ENCODE data around the gene RGS6. TPM values are rescaled to one million over a fixed set of nuclear protein-coding genes. Genes with fewer than 3 reads are reported as not detected.

Gene RGS6
- total RNA-seq, 1 experiment from 2014 or later: not detected

DNA sequence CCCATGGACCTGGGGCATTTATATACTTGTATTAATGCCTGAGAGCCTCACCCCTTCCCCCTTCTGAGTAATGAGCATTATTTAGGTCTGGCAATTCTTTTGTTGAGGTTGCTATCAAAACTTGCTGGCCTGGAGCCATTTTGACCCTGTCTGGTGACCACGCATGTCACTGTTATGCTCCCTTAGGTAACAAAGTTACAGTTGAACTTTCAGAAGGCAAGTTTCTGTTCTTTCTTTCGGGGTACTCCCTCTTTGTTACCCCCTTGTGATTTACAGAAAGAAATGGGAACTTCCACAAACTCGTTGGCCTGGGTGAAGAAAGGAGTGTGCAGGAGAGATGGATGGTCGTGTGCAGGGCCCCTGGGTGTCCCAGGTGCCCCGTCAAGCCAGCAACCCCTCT lies 656.3 kb downstream of the RGS6 start:
- no peaks in the 10 kb centered on the region for H3K36me3 ChIP-seq (ENCODE audit: low read depth, low read length)
- ATAC-seq (no peak), DNase-seq (no peak)
- H3K9ac ChIP-seq (ENCODE audit: low read length): no peak overlapping the region
- BruUV-seq (replicated peaks): no TSS peak
- H4K20me1 ChIP-seq (ENCODE audit: low read length): no peaks in the 10 kb centered on the region
- H3K4me3 ChIP-seq (ENCODE audit: low read length): no peak overlapping the region
- H3F3A ChIP-seq (ENCODE audit: low read length, unreplicated experiment): no peaks in the 10 kb centered on the region
- ChIA-PET CTCF (no interaction called here), POLR2A (ENCODE audit: unreplicated experiment) (no interaction called here)
- H3K4me1 ChIP-seq (ENCODE audit: insufficient read depth, low read length): no peaks in the 10 kb centered on the region
- no peak overlapping the region for H2AFZ ChIP-seq (ENCODE audit: low read length)
- no peaks in the 10 kb centered on the region for H3K27me3 ChIP-seq (ENCODE audit: low read length)
- no peaks in the 10 kb centered on the region for H3K9me3 ChIP-seq (ENCODE audit: low read length)
- TF ChIP-seq CTCF (conservative IDR thresholded peaks at IDR 0.05; ENCODE audit: low read depth, low read length) (no peak), EZH2phosphoT487 (IDR thresholded peaks at IDR 0.05; ENCODE audit: borderline replicate concordance, low read length) (no peak), EZH2 (IDR thresholded peaks at IDR 0.05; ENCODE audit: low read length, unreplicated experiment) (no peak)
- H3K79me2 ChIP-seq (ENCODE audit: low read length): no peaks in the 10 kb centered on the region
- H3K27ac ChIP-seq (ENCODE audit: low read length): no peak overlapping the region
- H3K4me2 ChIP-seq (ENCODE audit: low read length): no peak overlapping the region
- intact Hi-C loops (cut with micrococcal nuclease): no loop called here
- 0 out of 2 replicates have a peak, but pooled peaks cover 4% of the 10 kb centered on the region for H3K9me2 ChIP-seq (replicated peaks; ENCODE audit: low read length)

DNA sequence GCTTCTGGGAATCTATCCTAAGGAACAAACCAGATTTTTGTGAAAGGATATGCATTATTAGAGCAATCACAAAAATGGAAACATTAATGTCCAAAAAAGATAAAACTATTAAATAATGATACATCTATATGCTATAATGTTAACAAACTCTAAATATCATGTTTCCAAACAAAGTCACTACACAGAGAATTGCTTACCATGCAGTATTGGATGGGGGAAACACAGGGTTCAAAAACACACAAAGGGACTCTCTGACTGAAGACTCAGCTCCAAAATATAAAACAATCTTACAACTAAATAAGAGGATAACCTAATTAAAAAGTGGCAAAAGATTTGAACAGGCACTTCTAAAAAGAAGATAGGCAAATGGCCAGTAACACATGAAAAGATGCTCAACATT lies 657.4 kb downstream of the RGS6 start:
- intact Hi-C loops (cut with micrococcal nuclease): no loop called here
- ChIA-PET CTCF (no interaction called here), POLR2A (ENCODE audit: unreplicated experiment) (no interaction called here)
- Histone ChIP-seq H3F3A (ENCODE audit: low read length, unreplicated experiment) (no peaks in the 10 kb centered on the region), H3K36me3 (ENCODE audit: low read depth, low read length) (no peaks in the 10 kb centered on the region), H3K4me3 (ENCODE audit: low read length) (no peak overlapping the region), H3K9ac (ENCODE audit: low read length) (no peak overlapping the region), H3K9me3 (ENCODE audit: low read length) (no peaks in the 10 kb centered on the region), H3K27me3 (ENCODE audit: low read length) (no peaks in the 10 kb centered on the region), H3K4me2 (ENCODE audit: low read length) (no peak overlapping the region), H3K27ac (ENCODE audit: low read length) (no peak overlapping the region), H3K79me2 (ENCODE audit: low read length) (no peaks in the 10 kb centered on the region), H3K4me1 (ENCODE audit: insufficient read depth, low read length) (no peaks in the 10 kb centered on the region), H4K20me1 (ENCODE audit: low read length) (no peaks in the 10 kb centered on the region), H3K9me2 (replicated peaks; ENCODE audit: low read length) (0 out of 2 replicates have a peak, but pooled peaks cover 4% of the 10 kb centered on the region), H2AFZ (ENCODE audit: low read length) (no peak overlapping the region)
- TF ChIP-seq CTCF (conservative IDR thresholded peaks at IDR 0.05; ENCODE audit: low read depth, low read length) (no peak), EZH2phosphoT487 (IDR thresholded peaks at IDR 0.05; ENCODE audit: borderline replicate concordance, low read length) (no peak), EZH2 (IDR thresholded peaks at IDR 0.05; ENCODE audit: low read length, unreplicated experiment) (no peak)
- no TSS peak for BruUV-seq (replicated peaks)
- DNase-seq (no peak), ATAC-seq (no peak)

DNA sequence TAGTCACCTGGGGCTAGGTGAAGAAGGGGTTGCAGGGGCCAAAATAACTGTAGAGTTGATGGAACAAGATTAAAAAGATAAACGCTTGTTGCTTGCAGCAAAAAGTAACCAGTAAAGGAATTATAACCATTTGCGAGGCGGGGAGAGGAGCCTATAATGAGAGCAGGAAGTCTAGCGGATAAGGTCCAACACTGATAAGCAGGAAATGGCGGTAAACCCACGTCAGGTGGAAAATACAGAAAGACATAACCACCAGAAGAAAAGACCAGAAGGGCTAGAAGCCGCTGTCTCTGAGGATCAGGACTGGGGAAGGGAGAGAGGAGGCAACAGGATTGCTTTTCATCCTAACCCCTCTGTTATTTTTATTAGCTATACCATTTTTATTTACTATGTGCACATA lies 658.3 kb downstream of the RGS6 start:
- no peak overlapping the region for H3K4me2 ChIP-seq (ENCODE audit: low read length)
- no peak for DNase-seq
- no peaks in the 10 kb centered on the region for H3F3A ChIP-seq (ENCODE audit: low read length, unreplicated experiment)
- TF ChIP-seq EZH2 (IDR thresholded peaks at IDR 0.05; ENCODE audit: low read length, unreplicated experiment) (no peak), EZH2phosphoT487 (IDR thresholded peaks at IDR 0.05; ENCODE audit: borderline replicate concordance, low read length) (no peak), CTCF (conservative IDR thresholded peaks at IDR 0.05; ENCODE audit: low read depth, low read length) (no peak)
- BruUV-seq (replicated peaks): no TSS peak
- H3K36me3 ChIP-seq (ENCODE audit: low read depth, low read length): no peaks in the 10 kb centered on the region
- no peak overlapping the region for H2AFZ ChIP-seq (ENCODE audit: low read length)
- ChIA-PET CTCF (no interaction called here), POLR2A (ENCODE audit: unreplicated experiment) (no interaction called here)
- H3K4me3 ChIP-seq (ENCODE audit: low read length): no peak overlapping the region
- no peaks in the 10 kb centered on the region for H3K9me2 ChIP-seq (replicated peaks; ENCODE audit: low read length)
- H3K9me3 ChIP-seq (ENCODE audit: low read length): no peaks in the 10 kb centered on the region
- no peaks in the 10 kb centered on the region for H4K20me1 ChIP-seq (ENCODE audit: low read length)
- intact Hi-C loops (cut with micrococcal nuclease): no loop called here
- no peaks in the 10 kb centered on the region for H3K4me1 ChIP-seq (ENCODE audit: insufficient read depth, low read length)
- H3K9ac ChIP-seq (ENCODE audit: low read length): no peak overlapping the region
- H3K27ac ChIP-seq (ENCODE audit: low read length): no peak overlapping the region
- H3K79me2 ChIP-seq (ENCODE audit: low read length): no peaks in the 10 kb centered on the region
- H3K27me3 ChIP-seq (ENCODE audit: low read length): no peaks in the 10 kb centered on the region
- no peak for ATAC-seq
